HG02678 (cell line): Measurements from ENCODE around the gene NXT1.
A peak's percentile ranks its signal among the peaks of the same experiment; 100 is the strongest.
"Not testable (repeated sequence)": the region's sequence is repeated elsewhere in the genome, so short reads cannot be mapped to it uniquely, and the experiment has no call there.

ENCODE experiments used
- ATAC-seq: cut with Tn5 transposase; IDR thresholded peaks from one replicate; pipeline ENCODE4 v1.9.1; 2021; ENCODE audit warnings: mild to moderate bottlenecking, moderate library complexity; ENCODE audit not compliant: unreplicated experiment

The NXT1 gene

DNA sequence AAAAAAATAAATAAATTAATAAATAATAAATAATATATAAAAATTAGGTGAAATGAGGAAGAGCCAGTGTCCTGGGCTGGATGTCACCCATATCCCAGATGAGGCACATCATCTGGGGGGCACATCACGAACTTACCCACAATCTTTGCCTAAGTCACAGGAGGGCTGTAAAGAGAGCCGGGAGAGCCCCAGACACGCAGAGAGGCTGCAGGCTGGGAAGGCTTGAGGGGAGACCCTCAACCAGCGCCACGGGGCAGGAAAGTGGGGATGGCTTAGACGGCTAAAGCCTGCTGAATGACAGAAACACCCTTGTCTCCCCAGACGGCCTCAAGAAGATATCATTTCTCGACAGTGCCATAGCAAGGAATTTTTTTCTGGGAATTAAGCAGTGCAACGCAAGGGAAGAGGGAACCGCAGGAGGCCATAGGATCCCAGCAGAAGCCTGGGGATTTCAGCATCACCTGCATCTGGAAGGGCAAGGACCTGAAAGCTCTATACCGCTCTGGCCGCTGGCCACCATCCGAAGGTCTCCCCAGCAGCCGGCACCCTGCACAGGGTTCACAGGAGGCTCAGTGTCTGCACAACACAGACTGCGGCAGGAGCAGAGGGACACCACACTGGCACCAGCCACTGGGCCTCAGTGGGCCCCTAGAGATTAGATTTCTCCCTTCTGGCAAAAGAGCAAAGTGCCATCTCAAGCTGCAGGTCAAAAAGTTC is 22.8 kb upstream of the NXT1 start:
- no peak for ATAC-seq

DNA sequence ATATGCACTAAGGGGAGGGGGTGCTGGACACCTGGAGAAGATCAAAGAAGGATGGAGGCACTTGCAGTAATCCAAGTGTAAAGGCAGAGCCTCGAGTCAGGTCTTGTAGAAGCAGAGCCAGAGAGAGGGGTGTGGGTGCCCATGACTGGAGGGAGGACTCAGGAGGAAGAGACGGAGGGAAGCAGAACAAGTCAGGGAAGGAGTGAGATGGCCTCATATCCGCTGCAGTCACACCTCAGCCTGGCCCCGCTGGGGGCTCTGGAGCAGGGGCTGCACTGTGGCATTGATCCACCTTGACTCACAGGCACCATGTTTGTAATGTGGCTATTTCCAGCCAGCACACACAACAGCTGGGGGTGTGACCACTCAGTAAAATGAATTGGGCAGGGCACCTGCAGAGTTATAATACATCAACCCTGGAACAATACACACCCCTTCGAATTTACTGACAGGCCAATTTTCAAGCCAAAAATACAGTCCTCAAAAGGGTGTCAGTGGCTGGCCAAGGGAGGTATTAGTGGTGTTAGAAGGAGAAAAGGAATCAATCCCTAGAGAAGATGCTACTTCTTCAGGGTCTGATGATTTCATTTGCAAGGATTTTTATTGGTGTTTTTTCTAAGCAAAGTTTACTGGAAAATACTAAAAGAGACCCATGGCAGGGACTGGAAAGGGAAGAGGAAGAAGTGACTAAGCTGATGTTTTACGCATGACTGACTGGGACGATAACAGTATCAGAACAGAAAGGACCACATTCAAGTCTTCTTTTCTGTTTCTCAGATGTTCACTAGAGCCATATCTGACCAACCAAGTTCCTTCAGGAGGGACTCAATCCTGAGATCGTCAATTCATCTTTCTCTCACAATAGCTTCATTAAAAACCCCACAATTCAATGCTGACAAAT is 18.9 kb upstream of the NXT1 start:
- ATAC-seq: no peak

DNA sequence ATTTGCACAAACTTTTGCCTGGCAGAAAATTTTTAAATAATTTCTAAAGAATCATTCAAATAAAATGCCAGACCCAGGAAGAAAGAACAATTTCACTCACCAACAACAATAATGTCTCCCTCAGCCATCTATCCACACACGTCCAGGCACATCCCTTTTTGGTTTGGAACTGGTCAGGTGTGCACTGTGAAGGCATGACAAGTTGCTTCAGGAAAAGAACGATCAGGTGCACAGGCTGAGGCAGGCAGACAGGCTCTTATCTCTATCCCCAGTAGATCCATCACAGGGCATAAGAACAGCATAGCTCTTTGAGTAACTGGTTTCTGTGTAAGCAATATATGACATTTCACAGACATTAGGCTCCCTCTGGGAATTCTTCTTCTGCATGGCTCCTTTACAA is 18.1 kb upstream of the NXT1 start:
- ATAC-seq: no peak

DNA sequence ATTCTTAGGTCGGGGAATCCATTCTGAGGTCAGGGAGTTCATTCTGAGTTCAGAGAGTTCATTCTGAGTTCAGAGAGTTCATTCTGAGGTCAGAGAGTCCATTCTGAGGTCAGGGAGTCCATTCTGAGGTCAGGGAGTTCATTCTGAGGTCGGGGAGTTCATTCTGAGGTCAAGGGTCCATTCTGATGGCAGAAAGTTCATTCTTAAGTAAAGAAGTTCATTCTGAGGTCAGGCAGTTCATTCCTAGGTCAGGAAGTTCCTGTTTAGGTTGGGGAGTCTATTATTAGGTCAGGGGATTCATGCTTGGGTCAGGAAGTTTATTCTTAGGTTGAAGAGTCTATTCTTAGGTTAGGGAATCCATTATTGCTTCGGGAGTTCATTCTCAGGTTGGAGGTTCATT is 16.5 kb upstream of the NXT1 start:
- no peak for ATAC-seq

DNA sequence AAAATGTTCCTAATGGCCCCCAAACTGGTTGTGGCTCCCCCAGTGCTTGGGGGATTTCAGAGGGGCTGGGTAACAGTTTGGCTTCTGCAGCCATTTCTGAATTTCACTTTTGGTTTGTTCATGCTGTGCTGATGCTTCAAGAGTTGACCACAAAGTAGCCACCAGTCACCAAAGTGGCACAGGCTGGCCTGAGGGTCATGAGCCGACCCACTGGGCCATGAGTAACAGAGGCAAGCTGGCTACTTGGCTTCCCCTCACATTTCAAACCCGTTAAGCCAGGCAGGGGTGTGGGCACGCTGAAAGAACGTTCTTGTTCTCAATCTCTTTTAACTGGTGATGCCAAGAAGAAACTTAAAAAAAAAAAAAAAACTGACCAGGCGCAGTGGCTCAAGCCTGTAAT is 15.1 kb upstream of the NXT1 start:
- ATAC-seq: no peak

DNA sequence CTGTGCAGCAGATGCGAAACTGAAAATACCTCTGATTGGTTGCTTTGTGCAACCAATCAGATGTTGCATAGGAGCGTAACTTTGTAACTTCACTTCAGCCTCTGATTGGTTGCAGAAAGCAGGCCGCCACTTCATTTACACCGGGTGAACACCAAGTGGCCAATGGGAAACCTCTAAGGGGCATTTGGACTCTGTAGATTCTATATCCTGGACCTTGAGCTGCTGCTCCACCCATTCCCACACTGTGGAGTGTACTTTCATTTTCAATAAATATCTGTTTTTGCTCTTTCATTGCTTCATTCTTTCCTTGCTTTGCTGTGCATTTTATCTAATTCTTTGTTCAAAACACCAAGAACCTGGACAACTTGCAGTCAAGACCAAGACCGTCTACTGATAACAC is 14.1 kb upstream of the NXT1 start:
- no peak for ATAC-seq

DNA sequence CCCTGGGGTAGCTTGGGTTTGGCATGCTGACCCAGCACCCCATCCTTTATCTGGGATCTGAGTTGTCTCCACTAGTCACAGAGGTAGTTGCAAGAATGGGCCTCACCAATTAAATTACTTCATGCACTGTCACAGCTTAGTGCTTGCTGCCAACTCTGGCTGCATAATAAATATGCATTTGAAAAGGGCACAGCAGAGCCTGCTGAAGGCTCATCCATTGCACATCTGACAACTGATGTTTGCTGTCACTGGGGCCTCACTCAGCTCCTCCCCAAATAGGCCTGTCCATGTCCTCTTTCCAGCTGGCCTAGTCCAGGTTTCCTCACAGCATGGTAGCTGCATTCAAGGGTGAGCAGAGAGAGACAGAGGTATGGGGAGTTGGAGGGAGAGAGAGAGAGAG is 13.3 kb upstream of the NXT1 start:
- ATAC-seq: no peak

DNA sequence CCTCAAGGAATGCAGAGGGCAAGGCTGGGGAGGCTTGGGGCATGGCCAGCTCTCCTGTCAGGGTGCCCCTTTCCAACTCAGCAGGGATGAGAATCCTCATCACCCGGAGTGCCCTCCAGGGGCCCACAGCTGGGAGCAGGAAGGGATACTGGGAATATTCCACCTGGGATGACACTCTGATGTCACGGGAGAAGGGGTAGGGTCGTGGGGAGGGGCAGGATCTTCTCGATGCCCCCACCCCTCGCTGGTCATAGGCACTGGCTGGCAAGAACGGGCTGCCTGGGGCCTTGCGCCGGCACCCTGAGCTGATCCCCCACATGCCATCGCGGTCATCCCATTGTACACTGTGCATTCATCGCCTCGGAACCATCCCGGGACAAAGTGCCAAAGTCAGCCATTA is 10.6 kb upstream of the NXT1 start:
- no peak for ATAC-seq

DNA sequence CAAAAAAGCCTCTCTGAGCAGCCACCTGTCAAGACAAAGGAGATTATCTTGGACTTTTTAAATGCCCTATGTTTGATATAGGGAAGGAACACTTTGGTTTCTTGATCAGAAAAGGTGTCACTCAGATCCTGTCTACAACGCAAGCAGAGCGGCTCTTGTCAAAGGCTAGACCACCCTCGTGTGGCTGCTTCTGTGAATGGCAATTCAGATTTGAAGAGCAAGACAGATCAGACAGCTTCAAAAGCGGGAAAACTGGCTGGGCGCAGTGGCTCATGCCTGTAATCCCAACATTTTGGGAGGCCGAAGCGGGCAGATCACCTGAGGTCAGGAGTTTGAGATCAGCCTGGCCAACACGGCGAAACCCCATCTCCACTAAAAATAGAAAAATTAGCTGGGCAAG is 10.1 kb upstream of the NXT1 start:
- ATAC-seq: no peak

DNA sequence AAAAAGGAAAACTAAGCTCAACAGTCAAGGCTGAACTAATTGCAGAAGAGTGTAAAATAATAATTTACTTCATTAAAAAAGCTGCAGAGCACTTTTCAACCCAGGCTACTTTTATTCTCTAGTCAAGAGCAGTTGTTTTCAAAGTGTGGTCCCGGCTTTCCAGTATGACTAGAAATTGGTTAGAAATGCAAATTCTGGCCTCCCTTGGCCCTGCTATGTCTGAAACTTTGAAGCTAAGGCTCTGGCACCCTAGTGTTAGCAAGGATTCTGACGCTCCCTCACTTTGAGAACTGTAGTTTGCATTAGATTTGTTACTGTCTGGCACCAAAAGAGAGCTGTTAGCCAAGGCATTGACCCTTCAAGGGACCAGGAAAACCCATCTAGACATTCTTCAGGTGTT is 9.5 kb upstream of the NXT1 start:
- ATAC-seq: no peak

DNA sequence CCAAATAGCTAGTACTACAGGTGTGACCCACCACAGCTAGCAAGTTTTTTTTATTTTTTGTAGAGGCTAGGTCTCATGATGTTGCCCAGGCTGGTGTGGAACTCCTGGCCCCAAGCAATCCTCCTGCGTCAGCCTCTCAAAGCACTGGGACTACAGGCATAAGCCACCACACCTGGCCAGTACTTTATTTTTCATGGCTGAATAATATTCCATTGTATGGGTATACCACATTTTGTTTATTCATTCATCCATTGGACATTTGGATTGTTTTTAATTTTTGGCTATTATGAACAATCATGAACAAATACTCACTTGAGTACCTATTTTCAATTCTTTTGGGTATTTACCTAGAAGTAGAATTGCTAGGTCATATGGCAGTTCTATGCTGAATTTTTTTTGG is 7.0 kb upstream of the NXT1 start:
- no peak for ATAC-seq

DNA sequence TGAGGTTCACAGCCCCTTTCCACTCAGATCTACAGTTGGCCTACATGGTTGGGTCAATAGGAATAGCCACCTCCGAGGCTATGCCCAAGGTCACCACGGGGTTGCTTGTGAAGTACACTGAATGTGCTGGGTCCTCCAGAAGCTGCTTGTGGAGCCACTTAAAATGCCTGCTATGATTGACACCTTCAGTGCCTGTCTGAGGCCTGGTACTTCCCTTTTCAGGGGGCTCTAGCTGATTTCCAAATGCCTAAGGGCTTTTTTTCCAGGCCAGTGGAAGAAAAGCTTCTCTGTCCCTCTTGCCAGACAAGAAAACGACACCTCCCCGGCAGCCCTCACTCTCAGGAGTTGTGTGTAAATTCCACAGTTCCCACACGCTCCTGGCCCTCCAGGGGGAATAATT is 6.3 kb upstream of the NXT1 start:
- no peak for ATAC-seq

DNA sequence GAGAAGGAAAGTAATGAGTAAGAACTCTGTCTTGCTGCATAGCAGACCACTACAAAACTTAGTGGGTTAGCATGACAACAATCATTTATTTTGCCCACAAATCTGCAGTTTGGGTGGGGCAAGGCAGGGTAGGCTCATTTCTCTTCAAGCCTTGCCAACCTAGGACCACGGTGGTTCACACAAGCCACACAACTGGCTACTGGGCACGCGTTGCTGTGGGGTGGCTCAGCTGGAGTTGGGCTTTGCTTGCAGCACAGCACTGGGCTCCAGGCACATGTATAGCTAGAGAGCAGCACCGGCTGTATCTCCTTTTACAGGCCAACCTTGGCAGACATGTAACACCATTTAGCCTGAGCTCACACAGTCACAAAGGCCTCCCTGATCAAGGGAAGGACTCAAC is 4.6 kb upstream of the NXT1 start:
- ATAC-seq: no peak

DNA sequence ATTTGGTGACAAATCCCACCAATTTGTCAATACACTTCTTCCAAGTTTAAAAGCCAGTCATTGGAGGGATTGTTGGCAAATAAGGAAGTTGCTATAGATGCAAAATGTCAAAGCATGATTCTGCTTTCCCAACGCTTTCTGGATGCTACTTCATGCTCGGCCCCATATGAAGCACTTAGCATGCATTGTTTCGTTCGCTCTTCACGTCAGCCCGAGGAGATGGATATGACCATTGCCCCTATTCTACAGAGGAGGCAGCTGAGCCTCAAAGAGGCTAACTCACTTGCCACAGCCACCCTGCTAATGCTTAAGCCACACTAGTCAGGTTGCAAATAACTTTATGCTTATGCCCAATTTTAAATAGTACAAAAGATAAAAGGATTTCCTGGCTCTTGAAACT is 2.8 kb upstream of the NXT1 start:
- no peak for ATAC-seq

DNA sequence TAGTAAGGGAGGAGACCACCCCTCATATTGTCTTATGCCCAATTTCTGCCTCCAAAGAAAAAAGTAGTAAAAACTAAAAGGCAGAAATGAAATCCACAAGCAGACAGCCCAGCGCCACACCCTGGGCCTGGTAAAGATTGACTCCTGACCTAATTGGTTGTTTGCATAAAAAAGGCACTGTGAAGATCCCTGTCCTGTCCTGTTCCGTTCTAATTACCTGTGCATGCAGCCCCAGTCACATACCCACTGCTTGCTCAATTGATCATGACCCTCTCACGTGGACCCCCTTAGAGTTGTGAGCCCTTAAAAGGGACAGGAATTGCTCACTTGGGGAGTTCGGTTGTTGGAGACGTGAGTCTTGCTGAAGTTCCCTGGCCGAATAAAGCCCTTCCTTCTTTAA is 2.1 kb upstream of the NXT1 start:
- ATAC-seq: not testable (repeated sequence)

DNA sequence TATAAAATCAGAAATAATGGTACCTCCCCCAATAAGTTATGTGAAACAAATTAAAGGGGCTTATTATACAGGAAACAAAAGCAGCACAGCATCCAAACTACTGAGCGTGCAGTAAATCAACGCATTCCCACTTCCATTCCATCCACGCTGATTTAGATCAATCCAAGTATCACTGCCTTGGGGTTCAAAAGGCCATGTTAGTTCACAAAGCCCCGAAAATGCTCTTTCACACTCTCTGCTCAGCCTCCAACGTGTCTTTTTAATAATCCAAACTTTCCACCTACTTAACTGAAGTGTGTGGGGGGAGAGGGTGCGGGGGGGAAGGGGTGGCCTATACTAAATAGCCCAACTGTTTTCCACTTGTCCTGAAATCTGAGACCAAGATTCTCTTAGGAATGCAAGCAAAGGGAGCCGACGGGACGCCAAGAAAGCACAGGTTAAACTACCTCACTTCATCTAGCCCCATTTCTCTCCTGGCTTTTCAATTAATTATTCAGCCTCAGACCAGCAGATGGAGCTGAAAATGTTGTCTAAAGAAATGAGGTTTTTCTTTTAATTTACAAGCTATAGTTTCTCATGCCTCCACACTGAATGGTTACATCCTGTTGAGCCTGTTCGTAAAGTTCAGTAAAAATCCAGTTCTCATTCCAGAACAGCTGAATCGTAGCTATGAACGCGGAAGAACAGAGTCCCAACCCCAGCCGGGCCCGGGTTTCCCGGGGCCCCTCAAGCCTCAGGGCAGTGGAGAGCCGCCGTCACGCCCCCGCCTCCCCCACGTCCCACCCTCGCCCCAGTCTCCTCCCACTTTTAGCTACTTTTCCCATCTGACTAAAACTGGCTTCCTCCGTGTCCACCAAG is 1.0 kb upstream of the NXT1 start:
- peak; percentile 42 for ATAC-seq

DNA sequence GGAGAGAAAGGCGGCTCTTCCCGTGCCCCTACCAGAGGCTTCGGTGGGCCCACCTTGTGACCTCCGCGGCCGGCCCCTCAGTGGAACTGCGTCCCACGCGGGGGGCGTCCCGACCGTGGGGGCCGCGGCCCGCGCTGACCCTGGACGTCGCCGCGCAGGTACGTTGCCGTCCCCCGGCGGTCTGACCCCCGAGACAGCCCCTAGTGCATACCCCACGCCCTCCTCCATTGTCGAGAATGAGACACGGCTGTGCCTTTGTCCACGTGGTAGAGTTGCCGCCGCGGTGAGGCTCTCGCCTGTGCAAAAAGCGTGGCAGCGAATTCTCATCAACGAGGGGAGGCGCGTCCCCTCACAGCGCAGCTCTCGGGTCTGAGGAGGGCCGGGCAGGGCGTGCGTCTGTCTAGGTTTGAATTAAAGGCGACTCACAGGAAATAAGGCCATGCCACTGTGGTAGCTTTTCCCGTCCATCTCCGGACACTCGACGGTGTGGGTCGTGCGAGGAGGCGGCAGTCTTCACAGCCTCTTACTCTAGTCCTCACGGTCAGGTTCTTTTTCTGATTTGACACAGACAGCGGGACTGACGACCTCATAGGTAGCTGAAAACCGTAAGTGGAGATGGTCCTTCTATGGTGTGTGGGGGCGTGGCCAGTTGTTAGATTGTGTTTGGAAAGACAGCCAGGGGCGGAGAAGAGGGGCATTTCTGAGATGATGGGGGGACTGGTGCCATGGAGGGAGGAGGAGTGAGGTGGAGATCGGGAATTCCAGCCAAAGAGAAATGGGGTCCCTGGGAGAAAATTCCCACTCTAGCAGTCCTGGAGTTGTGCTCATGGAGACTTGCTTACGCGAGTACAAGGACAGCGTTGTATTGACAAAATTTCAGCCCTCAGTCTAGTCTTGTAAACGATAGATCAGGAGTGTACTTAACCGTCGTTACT is 580 bp downstream of the NXT1 start:
- ATAC-seq: peak; percentile 27

DNA sequence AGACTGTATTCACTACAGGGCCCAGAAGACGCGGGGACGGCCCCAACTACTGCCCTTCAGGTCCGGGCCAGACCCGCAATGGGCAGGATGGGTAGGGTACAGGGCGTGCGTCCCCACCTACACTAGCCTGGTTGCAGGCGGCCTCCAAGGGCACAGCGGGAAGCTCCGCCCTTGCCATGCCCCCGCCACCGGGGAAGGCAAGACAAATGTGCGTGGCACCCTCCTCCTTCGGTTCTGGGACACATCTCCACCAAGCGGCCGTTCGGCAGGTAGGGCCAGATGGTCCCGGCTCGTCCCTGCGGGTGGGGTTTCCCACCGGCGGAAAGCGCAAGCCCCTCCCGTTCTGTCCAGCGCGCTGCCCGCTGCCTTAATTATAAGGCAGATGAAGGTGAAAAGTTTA is 5.6 kb downstream of the NXT1 start:
- no peak for ATAC-seq

DNA sequence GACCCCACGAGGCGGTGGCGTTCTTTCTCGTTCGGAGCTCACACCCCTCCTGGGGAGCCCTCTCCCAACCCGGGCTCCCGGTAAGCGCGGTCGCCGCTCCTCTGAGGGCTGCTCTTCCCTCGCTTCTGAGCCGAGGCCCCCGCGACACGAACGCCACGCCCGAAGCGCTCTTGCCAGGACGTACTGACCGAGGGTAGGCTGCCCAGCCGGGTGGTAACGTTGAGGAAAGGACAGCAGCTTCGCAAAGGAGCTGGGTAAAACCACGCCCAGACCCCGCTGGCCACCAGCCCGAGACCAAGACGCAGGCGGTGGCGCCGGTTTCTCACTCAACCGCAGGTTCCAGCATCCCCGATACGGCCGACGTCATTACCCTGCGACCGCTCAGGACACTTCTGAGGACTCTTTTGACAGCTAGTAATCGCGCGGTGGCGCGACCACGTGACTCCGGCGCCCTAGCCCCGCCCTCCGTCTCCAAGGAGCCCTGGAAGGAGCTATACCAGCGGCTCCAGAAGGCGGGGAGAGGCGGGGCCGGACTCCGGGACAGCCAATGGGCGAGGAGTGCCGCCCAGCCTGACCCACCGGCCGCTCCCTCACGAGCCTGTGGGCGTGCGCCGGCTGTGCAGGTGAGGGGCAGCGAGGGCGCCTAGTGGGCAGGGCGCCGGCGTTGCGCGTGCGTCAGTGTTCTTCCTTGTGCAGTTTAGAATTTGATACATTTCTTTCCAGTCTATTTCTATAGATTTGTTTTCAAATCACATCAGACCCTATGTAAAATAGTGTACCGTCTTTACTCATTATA is 7.4 kb downstream of the NXT1 start:
- ATAC-seq: peak; percentile 71

DNA sequence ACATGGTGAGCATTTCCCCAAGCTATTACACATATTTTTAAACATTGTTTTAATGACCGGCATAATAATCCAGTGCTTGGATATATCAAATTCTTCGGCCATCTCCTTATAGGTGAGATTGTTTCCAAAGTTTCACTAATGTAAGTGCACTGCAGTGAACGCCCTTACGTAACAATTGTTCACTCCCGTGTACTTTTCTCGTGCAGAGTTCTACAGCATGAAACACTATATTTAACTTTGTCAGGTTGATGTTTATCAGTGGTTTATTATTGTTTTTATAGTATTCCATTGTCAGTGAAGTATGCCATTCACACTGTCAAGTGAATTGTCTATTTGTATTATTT is 7.9 kb downstream of the NXT1 start:
- ATAC-seq: no peak
